ENCODE data around the gene MAML3.

GRCh38 chr4:140004922-140005627 is 148.9 kb downstream of the MAML3 start:
- TF ChIP-seq POLR2A (IDR thresholded peaks at IDR 0.05) (no peak), CTCF (IDR thresholded peaks at IDR 0.05) (no peak), EP300 (IDR thresholded peaks at IDR 0.05) (no peak), POLR2AphosphoS5 (IDR thresholded peaks at IDR 0.05) (no peak)

All from suprapubic skin (tissue), 4 donors.